ENCODE results near the gene C6orf141.
"Not testable (repeated sequence)": the region's sequence is repeated elsewhere in the genome, so short reads cannot be mapped to it uniquely, and the experiment has no call there.

Gene C6orf141

GRCh38 chr6:49563006-49563886 lies 12.8 kb downstream of the C6orf141 start:
- DNase-seq, result no peak
- in situ Hi-C loops (cut with HindIII; ENCODE audit: low pct_ligation_motif_present, low pct_unique_long_range_greater_than_20kb, low sequenced_read_pairs), result no loop called here

GRCh38 chr6:49564552-49564951 lies 14.1 kb downstream of the C6orf141 start:
- in situ Hi-C loops (cut with HindIII; ENCODE audit: low pct_ligation_motif_present, low pct_unique_long_range_greater_than_20kb, low sequenced_read_pairs), result no loop called here
- no peak for DNase-seq

GRCh38 chr6:49565261-49565660 lies 14.8 kb downstream of the C6orf141 start:
- DNase-seq, result no peak
- in situ Hi-C loops (cut with HindIII; ENCODE audit: low pct_ligation_motif_present, low pct_unique_long_range_greater_than_20kb, low sequenced_read_pairs), result no loop called here

GRCh38 chr6:49565855-49566254 lies 15.4 kb downstream of the C6orf141 start:
- DNase-seq, result no peak
- in situ Hi-C loops (cut with HindIII; ENCODE audit: low pct_ligation_motif_present, low pct_unique_long_range_greater_than_20kb, low sequenced_read_pairs), result no loop called here

GRCh38 chr6:49570474-49571079 lies 20.1 kb downstream of the C6orf141 start:
- in situ Hi-C loops (cut with HindIII; ENCODE audit: low pct_ligation_motif_present, low pct_unique_long_range_greater_than_20kb, low sequenced_read_pairs), result no loop called here
- DNase-seq, result peak; percentile 28

- in situ Hi-C loops (cut with HindIII; ENCODE audit: low pct_ligation_motif_present, low pct_unique_long_range_greater_than_20kb, low sequenced_read_pairs), result no loop called here
- no peak for DNase-seq
These were observed 26.1 kb downstream of the C6orf141 start for GRCh38 chr6:49576618-49577017.

- DNase-seq, result no peak
- in situ Hi-C loops (cut with HindIII; ENCODE audit: low pct_ligation_motif_present, low pct_unique_long_range_greater_than_20kb, low sequenced_read_pairs), result no loop called here
These were observed 29.2 kb downstream of the C6orf141 start for GRCh38 chr6:49579649-49580048.

- DNase-seq, result no peak
- in situ Hi-C loops (cut with HindIII; ENCODE audit: low pct_ligation_motif_present, low pct_unique_long_range_greater_than_20kb, low sequenced_read_pairs), result no loop called here
These were observed 32.1 kb downstream of the C6orf141 start for GRCh38 chr6:49582529-49582928.

- DNase-seq; in situ Hi-C loops (cut with HindIII; ENCODE audit: low pct_ligation_motif_present, low pct_unique_long_range_greater_than_20kb, low sequenced_read_pairs): not testable (repeated sequence)
These were observed 36.8 kb downstream of the C6orf141 start for GRCh38 chr6:49587262-49587661.
